Cardiac muscle cell (in vitro differentiated cells and primary cell): ENCODE measurements around the gene AGA. TPM values are rescaled to one million over a fixed set of nuclear protein-coding genes. Genes with fewer than 3 reads are reported as not detected.
A peak's percentile ranks its signal among the peaks of the same experiment; 100 is the strongest.

Source experiments
- DNase-seq, 2 donors: peaks; one replicate each; pipeline versions ENCODE4 v3.0.0 to v3.0.0-alpha.2; 2010 to 2017; ENCODE audit warnings: low read depth in 1 of 2, low spot score in 1 of 2
- H3K27ac ChIP-seq: fragments of 200-600 bp; sonication (generic); 2 replicates; pipeline ENCODE4 v1.5.1; 2016
- H3K27me3 ChIP-seq: fragments of 200-600 bp; sonication (generic); 2 replicates; pipeline ENCODE4 v1.6.0; 2016; ENCODE audit warnings: control low read depth
- H3K36me3 ChIP-seq: fragments of 200-600 bp; sonication (generic); 2 replicates; pipeline ENCODE4 v1.5.1; 2016; ENCODE audit warnings: control low read depth
- H3K4me1 ChIP-seq: fragments of 200-600 bp; sonication (generic); 2 replicates; pipeline ENCODE4 v1.8.1; 2017; ENCODE audit warnings: low read depth, mild to moderate bottlenecking, mixed run types
- H3K4me3 ChIP-seq: fragments of 200-600 bp; sonication (generic); 2 replicates; pipeline ENCODE4 v1.5.1; 2016; ENCODE audit warnings: mild to moderate bottlenecking
- H3K9me3 ChIP-seq: fragments of 200-600 bp; sonication (generic); 2 replicates; pipeline ENCODE4 v1.5.1; 2017; ENCODE audit warnings: low read depth, mild to moderate bottlenecking, control low read depth
- CTCF ChIP-seq: IDR thresholded peaks from 2 replicates; pipeline ENCODE4 v1.5.1; 2012; ENCODE audit warnings: low read depth, mild to moderate bottlenecking, low read length
- polyA plus RNA-seq: library from polyadenylated mRNA; unstranded; fragments of >200 nt; fragmentation: Nextera tagmentation; extraction: Ambion mirVana; gene quantifications from 2 replicates; pipeline ENCODE4 v1.2.1, GENCODE V29; 2016
- total RNA-seq: library from RNA; depleted of rRNA; stranded (reverse); fragments of >200 nt; gene quantifications from 2 replicates; pipeline ENCODE4 v1.2.3, GENCODE V29; 2016

The AGA gene
- total RNA-seq: 7.2 and 8.5 TPM in 2 replicates
- polyA plus RNA-seq: 4.0 and 7.5 TPM in 2 replicates

GRCh38 chr4:177441803-177442622 is at the start of gene AGA:
TSS of gene AGA (minus strand) at chr4:177442437. CDS start at chr4:177442375, 62 bp downstream.
- H3K4me3 ChIP-seq: peak within 1 kb of the TSS; percentile 42
- H3K27me3 ChIP-seq: no peaks in the 10 kb centered on the region
- TF ChIP-seq CTCF: no peak
- H3K4me1 ChIP-seq: peaks cover 10% of the 10 kb centered on the region
- peak; percentile 96 for DNase-seq
- peak within 1 kb of the TSS; percentile 90 for H3K27ac ChIP-seq
- no peaks in the 10 kb centered on the region for H3K36me3 ChIP-seq
- H3K9me3 ChIP-seq: no peaks in the 10 kb centered on the region

- Histone ChIP-seq H3K27me3 (no peaks in the 10 kb centered on the region), H3K4me1 (no peaks in the 10 kb centered on the region), H3K9me3 (no peaks in the 10 kb centered on the region), H3K36me3 (no peaks in the 10 kb centered on the region), H3K4me3 (no peak overlapping the region), H3K27ac (no peak overlapping the region)
- no peak for TF ChIP-seq CTCF
- DNase-seq: no peak
These were observed 49.8 kb upstream of the AGA start for GRCh38 chr4:177492022-177492421.

GRCh38 chr4:177490769-177491168 is 48.5 kb upstream of the AGA start:
- no peak for TF ChIP-seq CTCF
- H3K9me3 ChIP-seq: no peaks in the 10 kb centered on the region
- no peak for DNase-seq
- H3K36me3 ChIP-seq: no peaks in the 10 kb centered on the region
- no peaks in the 10 kb centered on the region for H3K27me3 ChIP-seq
- H3K27ac ChIP-seq: no peak overlapping the region
- no peaks in the 10 kb centered on the region for H3K4me1 ChIP-seq
- no peak overlapping the region for H3K4me3 ChIP-seq

GRCh38 chr4:177489471-177490246 is 47.4 kb upstream of the AGA start:
- no peak overlapping the region for H3K27ac ChIP-seq
- H3K9me3 ChIP-seq: no peaks in the 10 kb centered on the region
- H3K27me3 ChIP-seq: no peaks in the 10 kb centered on the region
- no peaks in the 10 kb centered on the region for H3K36me3 ChIP-seq
- DNase-seq: peak in 1 of 2 donors; percentile 29
- no peak overlapping the region for H3K4me3 ChIP-seq
- TF ChIP-seq CTCF: no peak
- H3K4me1 ChIP-seq: no peaks in the 10 kb centered on the region

GRCh38 chr4:177487977-177488376 is 45.7 kb upstream of the AGA start:
- H3K27me3 ChIP-seq: no peaks in the 10 kb centered on the region
- H3K36me3 ChIP-seq: no peaks in the 10 kb centered on the region
- no peak for DNase-seq
- H3K9me3 ChIP-seq: no peaks in the 10 kb centered on the region
- no peak overlapping the region for H3K27ac ChIP-seq
- H3K4me3 ChIP-seq: no peak overlapping the region
- no peak for TF ChIP-seq CTCF
- H3K4me1 ChIP-seq: no peaks in the 10 kb centered on the region
